ENCODE measurements around the gene MEP1B. TPM values are rescaled to one million over a fixed set of nuclear protein-coding genes. Genes with fewer than 3 reads are reported as not detected.

Gene MEP1B
- total and polyA plus RNA-seq, 2 experiments from 2014 or later = not detected

DNA sequence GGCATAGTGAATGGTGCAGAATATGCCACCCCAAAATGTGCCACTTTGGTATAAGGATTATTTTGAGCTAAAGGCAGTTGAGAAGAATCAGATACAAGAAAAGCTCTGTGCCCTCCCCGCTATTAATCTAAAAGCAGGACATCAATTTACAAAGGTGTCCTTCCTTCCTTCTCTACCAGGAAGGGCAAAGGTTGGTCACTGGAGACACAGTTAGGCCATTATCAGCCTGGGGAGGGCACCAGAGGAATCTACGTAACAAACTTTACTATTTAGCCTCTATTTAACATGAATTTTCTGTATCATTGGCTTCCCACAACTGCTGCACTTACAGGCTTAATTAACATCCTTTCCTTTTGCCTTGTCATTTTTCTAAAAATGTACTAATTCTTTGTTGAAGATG is 52.6 kb downstream of the MEP1B start:
- Mint-ChIP-seq H3K9me3 (no peaks in the 10 kb centered on the region), H3K27me3 (ENCODE audit: insufficient read depth, low read depth, poor library complexity) (peaks cover 1% of the 10 kb centered on the region)

More for the DNA sequence above, 52.6 kb downstream of the MEP1B start:
- Histone ChIP-seq H3K27ac (ENCODE audit: low read depth) (no peak overlapping the region), H3K4me1 (ENCODE audit: insufficient read depth) (peaks cover 13% of the 10 kb centered on the region), H3F3A (replicated peaks; ENCODE audit: low read depth) (no peaks in the 10 kb centered on the region), H3K79me2 (replicated peaks; ENCODE audit: insufficient read depth) (no peaks in the 10 kb centered on the region), H3K9me2 (ENCODE audit: insufficient read depth) (no peaks in the 10 kb centered on the region), H3K27me3 (ENCODE audit: insufficient read depth) (no peaks in the 10 kb centered on the region), H3K4me2 (no peak overlapping the region), H3K4me3 (no peak overlapping the region), H4K20me1 (replicated peaks; ENCODE audit: insufficient read depth) (no peaks in the 10 kb centered on the region), H2AFZ (no peak overlapping the region), H3K36me3 (ENCODE audit: insufficient read depth) (no peaks in the 10 kb centered on the region)
- Mint-ChIP-seq H3K4me1 (peaks cover 14% of the 10 kb centered on the region), H3K36me3 (ENCODE audit: low read depth) (no peaks in the 10 kb centered on the region), H3K27ac (no peak overlapping the region), H3K4me3 (no peak overlapping the region)
- no peak for TF ChIP-seq JUNB (IDR thresholded peaks at IDR 0.05; ENCODE audit: unreplicated experiment)
- no peak for TF ChIP-seq CREB1 (CRISPR knock-in tag; IDR thresholded peaks at IDR 0.05; ENCODE audit: low read depth)
- no peak for TF ChIP-seq ZNF331 (CRISPR knock-in tag; IDR thresholded peaks at IDR 0.05; ENCODE audit: low read depth)
- TF ChIP-seq, protein P1, sequence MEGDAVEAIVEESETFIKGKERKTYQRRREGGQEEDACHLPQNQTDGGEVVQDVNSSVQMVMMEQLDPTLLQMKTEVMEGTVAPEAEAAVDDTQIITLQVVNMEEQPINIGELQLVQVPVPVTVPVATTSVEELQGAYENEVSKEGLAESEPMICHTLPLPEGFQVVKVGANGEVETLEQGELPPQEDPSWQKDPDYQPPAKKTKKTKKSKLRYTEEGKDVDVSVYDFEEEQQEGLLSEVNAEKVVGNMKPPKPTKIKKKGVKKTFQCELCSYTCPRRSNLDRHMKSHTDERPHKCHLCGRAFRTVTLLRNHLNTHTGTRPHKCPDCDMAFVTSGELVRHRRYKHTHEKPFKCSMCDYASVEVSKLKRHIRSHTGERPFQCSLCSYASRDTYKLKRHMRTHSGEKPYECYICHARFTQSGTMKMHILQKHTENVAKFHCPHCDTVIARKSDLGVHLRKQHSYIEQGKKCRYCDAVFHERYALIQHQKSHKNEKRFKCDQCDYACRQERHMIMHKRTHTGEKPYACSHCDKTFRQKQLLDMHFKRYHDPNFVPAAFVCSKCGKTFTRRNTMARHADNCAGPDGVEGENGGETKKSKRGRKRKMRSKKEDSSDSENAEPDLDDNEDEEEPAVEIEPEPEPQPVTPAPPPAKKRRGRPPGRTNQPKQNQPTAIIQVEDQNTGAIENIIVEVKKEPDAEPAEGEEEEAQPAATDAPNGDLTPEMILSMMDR (conservative IDR thresholded peaks at IDR 0.05; ENCODE audit: low read depth in 2 of 2) = no peak
- TF ChIP-seq NANOG (IDR thresholded peaks at IDR 0.05; ENCODE audit: borderline replicate concordance) = no peak
- TF ChIP-seq, protein P2, sequence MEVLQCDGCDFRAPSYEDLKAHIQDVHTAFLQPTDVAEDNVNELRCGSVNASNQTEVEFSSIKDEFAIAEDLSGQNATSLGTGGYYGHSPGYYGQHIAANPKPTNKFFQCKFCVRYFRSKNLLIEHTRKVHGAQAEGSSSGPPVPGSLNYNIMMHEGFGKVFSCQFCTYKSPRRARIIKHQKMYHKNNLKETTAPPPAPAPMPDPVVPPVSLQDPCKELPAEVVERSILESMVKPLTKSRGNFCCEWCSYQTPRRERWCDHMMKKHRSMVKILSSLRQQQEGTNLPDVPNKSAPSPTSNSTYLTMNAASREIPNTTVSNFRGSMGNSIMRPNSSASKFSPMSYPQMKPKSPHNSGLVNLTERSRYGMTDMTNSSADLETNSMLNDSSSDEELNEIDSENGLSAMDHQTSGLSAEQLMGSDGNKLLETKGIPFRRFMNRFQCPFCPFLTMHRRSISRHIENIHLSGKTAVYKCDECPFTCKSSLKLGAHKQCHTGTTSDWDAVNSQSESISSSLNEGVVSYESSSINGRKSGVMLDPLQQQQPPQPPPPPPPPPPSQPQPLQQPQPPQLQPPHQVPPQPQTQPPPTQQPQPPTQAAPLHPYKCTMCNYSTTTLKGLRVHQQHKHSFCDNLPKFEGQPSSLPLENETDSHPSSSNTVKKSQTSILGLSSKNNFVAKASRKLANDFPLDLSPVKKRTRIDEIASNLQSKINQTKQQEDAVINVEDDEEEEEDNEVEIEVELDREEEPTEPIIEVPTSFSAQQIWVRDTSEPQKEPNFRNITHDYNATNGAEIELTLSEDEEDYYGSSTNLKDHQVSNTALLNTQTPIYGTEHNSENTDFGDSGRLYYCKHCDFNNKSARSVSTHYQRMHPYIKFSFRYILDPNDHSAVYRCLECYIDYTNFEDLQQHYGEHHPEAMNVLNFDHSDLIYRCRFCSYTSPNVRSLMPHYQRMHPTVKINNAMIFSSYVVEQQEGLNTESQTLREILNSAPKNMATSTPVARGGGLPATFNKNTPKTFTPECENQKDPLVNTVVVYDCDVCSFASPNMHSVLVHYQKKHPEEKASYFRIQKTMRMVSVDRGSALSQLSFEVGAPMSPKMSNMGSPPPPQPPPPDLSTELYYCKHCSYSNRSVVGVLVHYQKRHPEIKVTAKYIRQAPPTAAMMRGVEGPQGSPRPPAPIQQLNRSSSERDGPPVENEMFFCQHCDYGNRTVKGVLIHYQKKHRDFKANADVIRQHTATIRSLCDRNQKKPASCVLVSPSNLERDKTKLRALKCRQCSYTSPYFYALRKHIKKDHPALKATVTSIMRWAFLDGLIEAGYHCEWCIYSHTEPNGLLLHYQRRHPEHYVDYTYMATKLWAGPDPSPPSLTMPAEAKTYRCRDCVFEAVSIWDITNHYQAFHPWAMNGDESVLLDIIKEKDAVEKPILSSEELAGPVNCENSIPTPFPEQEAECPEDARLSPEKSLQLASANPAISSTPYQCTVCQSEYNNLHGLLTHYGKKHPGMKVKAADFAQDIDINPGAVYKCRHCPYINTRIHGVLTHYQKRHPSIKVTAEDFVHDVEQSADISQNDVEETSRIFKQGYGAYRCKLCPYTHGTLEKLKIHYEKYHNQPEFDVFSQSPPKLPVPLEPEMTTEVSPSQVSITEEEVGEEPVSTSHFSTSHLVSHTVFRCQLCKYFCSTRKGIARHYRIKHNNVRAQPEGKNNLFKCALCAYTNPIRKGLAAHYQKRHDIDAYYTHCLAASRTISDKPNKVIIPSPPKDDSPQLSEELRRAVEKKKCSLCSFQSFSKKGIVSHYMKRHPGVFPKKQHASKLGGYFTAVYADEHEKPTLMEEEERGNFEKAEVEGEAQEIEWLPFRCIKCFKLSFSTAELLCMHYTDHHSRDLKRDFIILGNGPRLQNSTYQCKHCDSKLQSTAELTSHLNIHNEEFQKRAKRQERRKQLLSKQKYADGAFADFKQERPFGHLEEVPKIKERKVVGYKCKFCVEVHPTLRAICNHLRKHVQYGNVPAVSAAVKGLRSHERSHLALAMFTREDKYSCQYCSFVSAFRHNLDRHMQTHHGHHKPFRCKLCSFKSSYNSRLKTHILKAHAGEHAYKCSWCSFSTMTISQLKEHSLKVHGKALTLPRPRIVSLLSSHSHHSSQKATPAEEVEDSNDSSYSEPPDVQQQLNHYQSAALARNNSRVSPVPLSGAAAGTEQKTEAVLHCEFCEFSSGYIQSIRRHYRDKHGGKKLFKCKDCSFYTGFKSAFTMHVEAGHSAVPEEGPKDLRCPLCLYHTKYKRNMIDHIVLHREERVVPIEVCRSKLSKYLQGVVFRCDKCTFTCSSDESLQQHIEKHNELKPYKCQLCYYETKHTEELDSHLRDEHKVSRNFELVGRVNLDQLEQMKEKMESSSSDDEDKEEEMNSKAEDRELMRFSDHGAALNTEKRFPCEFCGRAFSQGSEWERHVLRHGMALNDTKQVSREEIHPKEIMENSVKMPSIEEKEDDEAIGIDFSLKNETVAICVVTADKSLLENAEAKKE (CRISPR knock-in tag; IDR thresholded peaks at IDR 0.05) = no peak
- no peak for DNase-seq (ENCODE audit: low spot score)
- no peak for ATAC-seq

Measured in GM23338 (cell line).